Fibroblast of lung (primary cell): Measurements from ENCODE around the gene SUGP1. TPM values are rescaled to one million over a fixed set of nuclear protein-coding genes. Genes with fewer than 3 reads are reported as not detected.
"Not testable (repeated sequence)": the region's sequence is repeated elsewhere in the genome, so short reads cannot be mapped to it uniquely, and the experiment has no call there.

Source experiments
- DNase-seq, 2 donors: peaks; one replicate each; pipeline versions ENCODE4 v3.0.0 to v3.0.0-alpha.2; 2010; ENCODE audit warnings: low read depth in 2 of 2
- H2AFZ ChIP-seq: 2 replicates; pipeline ENCODE4 v1.5.1; 2012; ENCODE audit warnings: low read length, control low read depth, inconsistent platforms
- H3K27ac ChIP-seq: 2 replicates; pipeline ENCODE4 v1.5.1; 2011; ENCODE audit warnings: low read length, control low read depth; ENCODE audit not compliant: insufficient read depth
- H3K27me3 ChIP-seq: 2 replicates; pipeline ENCODE4 v1.5.1; 2011; ENCODE audit warnings: mild to moderate bottlenecking, low read length; ENCODE audit not compliant: control insufficient read depth, insufficient read depth
- H3K36me3 ChIP-seq: 2 replicates; pipeline ENCODE4 v1.5.1; 2011; ENCODE audit warnings: low read length; ENCODE audit not compliant: control insufficient read depth, insufficient read depth
- H3K4me1 ChIP-seq: 2 replicates; pipeline ENCODE4 v1.5.1; 2011; ENCODE audit warnings: low read length; ENCODE audit not compliant: control insufficient read depth, insufficient read depth; ENCODE audit errors: extremely low read depth
- H3K4me2 ChIP-seq: 2 replicates; pipeline ENCODE4 v1.5.1; 2011; ENCODE audit warnings: low read length, control low read depth; ENCODE audit not compliant: insufficient read depth; ENCODE audit errors: extremely low read depth
- H3K4me3 ChIP-seq, 4 experiments: fragments of 200-600 bp in 1 of 4; sonication (generic) in 1 of 4; replicated peaks in 1 of 4; 2 replicates each; pipeline ENCODE4 v1.5.1; 2011 to 2016; ENCODE audit warnings: low read length in 4 of 4, low read depth in 3 of 4, mild to moderate bottlenecking in 3 of 4, control low read depth in 2 of 4, inconsistent platforms in 1 of 4, mixed read lengths in 1 of 4; ENCODE audit not compliant: insufficient read depth in 1 of 4; ENCODE audit errors: control extremely low read depth in 1 of 4
- H3K79me2 ChIP-seq: 2 replicates; pipeline ENCODE4 v1.5.1; 2012; ENCODE audit warnings: mild to moderate bottlenecking, low read length, inconsistent platforms; ENCODE audit not compliant: control insufficient read depth, insufficient read depth
- H3K9ac ChIP-seq: 2 replicates; pipeline ENCODE4 v1.5.1; 2011; ENCODE audit warnings: mild to moderate bottlenecking, low read length, control low read depth; ENCODE audit not compliant: insufficient read depth
- H3K9me3 ChIP-seq: 2 replicates; pipeline ENCODE4 v1.5.1; 2012; ENCODE audit warnings: low read depth, low read length; ENCODE audit not compliant: control insufficient read depth, insufficient read depth
- H4K20me1 ChIP-seq: 2 replicates; pipeline ENCODE4 v1.5.1; 2011; ENCODE audit warnings: low read length; ENCODE audit not compliant: control insufficient read depth, insufficient read depth; ENCODE audit errors: extremely low read depth
- EZH2 ChIP-seq: IDR thresholded peaks from 2 replicates; pipeline ENCODE4 v1.5.1; 2012; ENCODE audit warnings: low read length, control low read depth, mild to moderate bottlenecking; ENCODE audit errors: missing control alignments
- polyA plus RNA-seq, 2 donors: library from polyadenylated mRNA; depleted of rRNA in 1 of 2; stranded (reverse) in 1 of 2; unstranded in 1 of 2; fragments of >200 nt; gene quantifications; 2 replicates each; pipeline ENCODE4 v1.2.1, GENCODE V29; 2011 to 2012; ENCODE audit warnings: missing spikeins in 1 of 2
- total RNA-seq: library from RNA; depleted of rRNA; stranded (reverse); fragments of >200 nt; gene quantifications from 2 replicates; pipeline ENCODE4 v1.2.1, GENCODE V29; 2014
- TF ChIP-seq, protein P1 (sequence below), 2 donors: IDR thresholded peaks in 1 of 2; conservative IDR thresholded peaks in 1 of 2; 1 replicate in 1 of 2; 2 replicates in 1 of 2; pipeline ENCODE4 v1.5.1; 2011 to 2012; ENCODE audit warnings: low read length in 2 of 2, control low read depth in 1 of 2, inconsistent platforms in 1 of 2, low read depth in 1 of 2, mild to moderate bottlenecking in 1 of 2

Gene SUGP1
- total and polyA plus RNA-seq, 2 donors (not counting 1 experiment from before 2014, with no cell fraction given): 17.3 to 27.7 TPM

DNA sequence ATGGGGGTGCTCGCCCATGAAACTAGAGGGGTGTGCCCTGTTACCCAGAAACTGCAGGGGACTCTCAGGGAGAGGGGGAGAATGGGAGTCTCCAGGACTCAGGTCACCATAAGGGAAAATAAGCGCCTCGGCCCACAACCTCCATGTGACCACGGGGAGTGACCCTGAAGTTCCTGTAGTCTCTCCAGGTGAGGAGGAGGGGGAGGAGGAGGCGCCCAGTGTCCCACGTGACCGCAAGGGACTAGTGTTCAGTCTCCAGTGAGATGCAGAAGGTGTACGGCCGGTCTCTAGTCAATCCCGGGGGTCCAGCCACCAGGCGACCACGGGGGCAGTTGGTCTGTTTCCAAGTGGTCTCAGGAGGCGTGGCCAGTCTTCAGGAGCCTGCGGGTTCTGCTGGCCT is 63.2 kb downstream of the SUGP1 start:
- Histone ChIP-seq H3K9me3 (no peaks in the 10 kb centered on the region), H3K4me3 (no peak overlapping the region), H3K79me2 (no peaks in the 10 kb centered on the region), H3K27ac (no peak overlapping the region), H4K20me1 (no peaks in the 10 kb centered on the region), H3K9ac (no peak overlapping the region), H3K4me1 (no peaks in the 10 kb centered on the region), H3K36me3 (no peaks in the 10 kb centered on the region), H2AFZ (no peak overlapping the region), H3K27me3 (peaks cover 23% of the 10 kb centered on the region), H3K4me2 (no peak overlapping the region)
- no peak for DNase-seq
- no peak for TF ChIP-seq EZH2
- TF ChIP-seq, protein P1, sequence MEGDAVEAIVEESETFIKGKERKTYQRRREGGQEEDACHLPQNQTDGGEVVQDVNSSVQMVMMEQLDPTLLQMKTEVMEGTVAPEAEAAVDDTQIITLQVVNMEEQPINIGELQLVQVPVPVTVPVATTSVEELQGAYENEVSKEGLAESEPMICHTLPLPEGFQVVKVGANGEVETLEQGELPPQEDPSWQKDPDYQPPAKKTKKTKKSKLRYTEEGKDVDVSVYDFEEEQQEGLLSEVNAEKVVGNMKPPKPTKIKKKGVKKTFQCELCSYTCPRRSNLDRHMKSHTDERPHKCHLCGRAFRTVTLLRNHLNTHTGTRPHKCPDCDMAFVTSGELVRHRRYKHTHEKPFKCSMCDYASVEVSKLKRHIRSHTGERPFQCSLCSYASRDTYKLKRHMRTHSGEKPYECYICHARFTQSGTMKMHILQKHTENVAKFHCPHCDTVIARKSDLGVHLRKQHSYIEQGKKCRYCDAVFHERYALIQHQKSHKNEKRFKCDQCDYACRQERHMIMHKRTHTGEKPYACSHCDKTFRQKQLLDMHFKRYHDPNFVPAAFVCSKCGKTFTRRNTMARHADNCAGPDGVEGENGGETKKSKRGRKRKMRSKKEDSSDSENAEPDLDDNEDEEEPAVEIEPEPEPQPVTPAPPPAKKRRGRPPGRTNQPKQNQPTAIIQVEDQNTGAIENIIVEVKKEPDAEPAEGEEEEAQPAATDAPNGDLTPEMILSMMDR (conservative IDR thresholded peaks at IDR 0.05 in 1 of 2, IDR thresholded peaks at IDR 0.05 in 1 of 2; ENCODE audit: low read depth in 1 of 2, low read length in 2 of 2): no peak

- no peak for DNase-seq
- Histone ChIP-seq H3K4me3 (no peak overlapping the region), H3K27ac (no peak overlapping the region), H2AFZ (no peak overlapping the region), H3K4me1 (no peaks in the 10 kb centered on the region), H3K9ac (no peak overlapping the region), H4K20me1 (no peaks in the 10 kb centered on the region), H3K27me3 (peaks cover 19% of the 10 kb centered on the region), H3K36me3 (no peaks in the 10 kb centered on the region), H3K79me2 (no peaks in the 10 kb centered on the region), H3K4me2 (no peak overlapping the region), H3K9me3 (no peaks in the 10 kb centered on the region)
- TF ChIP-seq, protein P1 (conservative IDR thresholded peaks at IDR 0.05 in 1 of 2, IDR thresholded peaks at IDR 0.05 in 1 of 2; ENCODE audit: low read depth in 1 of 2, low read length in 2 of 2): no peak
- no peak for TF ChIP-seq EZH2
Observed at GRCh38 chr19:19256072-19256969, 64.0 kb downstream of the SUGP1 start.

- H3K9me3 ChIP-seq, H3K4me1 ChIP-seq, H3K4me2 ChIP-seq, H4K20me1 ChIP-seq, DNase-seq, H3K79me2 ChIP-seq, H3K9ac ChIP-seq, H3K27ac ChIP-seq, H3K36me3 ChIP-seq, H3K4me3 ChIP-seq, H2AFZ ChIP-seq: not testable (repeated sequence)
- peaks cover 33% of the 10 kb centered on the region for H3K27me3 ChIP-seq
Observed at GRCh38 chr19:19253409-19253808, 66.9 kb downstream of the SUGP1 start.
